SK-N-SH (cell line): Measurements from ENCODE around the gene SENP8. TPM values are rescaled to one million over a fixed set of nuclear protein-coding genes. Genes with fewer than 3 reads are reported as not detected.

Experiments used
- CTCF ChIA-PET: fragments of 300-600, 350-600 bp; formaldehyde crosslinking; extraction: SDS; loops from one replicate; lab custom pipeline; 2021; lab: Yijun Ruan, JAX
- POLR2A ChIA-PET: fragments of 350-600 bp; sonication (Branson Sonifier 250); formaldehyde crosslinking; extraction: SDS; loops from one replicate; lab custom pipeline; 2020; ENCODE audit warnings: antibody characterized with exemption, inconsistent platforms; lab: Yijun Ruan, JAX
- DNase-seq: peaks from one replicate; pipeline ENCODE4 v3.0.0; 2012
- H2AFZ ChIP-seq: fragments of 200-600 bp; sonication (generic); 2 replicates; pipeline ENCODE4 v1.8.1; 2016; ENCODE audit warnings: antibody characterized with exemption, mild to moderate bottlenecking, low read depth
- H3F3A ChIP-seq: fragments of 200-600 bp; sonication (generic); replicated peaks from 2 replicates; pipeline ENCODE3; 2016; ENCODE audit warnings: antibody characterized with exemption, mild to moderate bottlenecking; ENCODE audit not compliant: insufficient read depth
- H3K27ac ChIP-seq, 2 experiments: fragments of 200-500 bp in 1 of 2; fragments of 200-600 bp in 1 of 2; sonication (Bioruptor generic) in 1 of 2; sonication (generic), shearing (Covaris generic) in 1 of 2; 2 replicates each; pipeline versions ENCODE4 v1.5.1 to v1.6.1; 2014 to 2016; ENCODE audit warnings: low read depth in 2 of 2, inconsistent platforms in 1 of 2, low read length in 1 of 2, mild to moderate bottlenecking in 1 of 2, mixed read lengths in 1 of 2
- H3K27me3 ChIP-seq: fragments of 200-600 bp; sonication (generic), shearing (Covaris generic); 2 replicates; pipeline ENCODE4 v1.6.1; 2016; ENCODE audit warnings: mixed run types; ENCODE audit not compliant: insufficient read depth
- H3K36me3 ChIP-seq, 2 experiments: fragments of 200-500 bp in 1 of 2; fragments of 200-600 bp in 1 of 2; sonication (Bioruptor generic) in 1 of 2; sonication (generic) in 1 of 2; replicated peaks in 1 of 2; 2 replicates each; pipeline versions ENCODE3 to v1.5.1; 2014 to 2016; ENCODE audit warnings: low read length in 1 of 2, mild to moderate bottlenecking in 1 of 2; ENCODE audit not compliant: insufficient read depth in 2 of 2, control insufficient read depth in 1 of 2
- H3K4me1 ChIP-seq, 2 experiments: fragments of 200-500 bp in 1 of 2; fragments of 200-600 bp in 1 of 2; sonication (Bioruptor generic) in 1 of 2; sonication (generic), shearing (Covaris generic) in 1 of 2; 2 replicates each; pipeline versions ENCODE4 v1.5.1 to v1.6.1; 2014 to 2016; ENCODE audit warnings: low read depth in 1 of 2, low read length in 1 of 2, mixed run types in 1 of 2; ENCODE audit not compliant: insufficient read depth in 2 of 2, control insufficient read depth in 1 of 2
- H3K4me2 ChIP-seq: fragments of 200-600 bp; sonication (generic), shearing (Covaris generic); 2 replicates; pipeline ENCODE4 v1.6.1; 2017; ENCODE audit warnings: mixed run types
- H3K4me3 ChIP-seq, 2 experiments: fragments of 200-500 bp in 1 of 2; fragments of 200-600 bp in 1 of 2; sonication (Bioruptor generic) in 1 of 2; sonication (generic), shearing (Covaris generic) in 1 of 2; 2 replicates each; pipeline versions ENCODE4 v1.5.1 to v1.8.1; 2014 to 2016; ENCODE audit warnings: low read depth in 2 of 2, inconsistent platforms in 1 of 2, low read length in 1 of 2, mild to moderate bottlenecking in 1 of 2, mixed read lengths in 1 of 2, moderate library complexity in 1 of 2
- H3K79me2 ChIP-seq: fragments of 200-600 bp; sonication (generic); 2 replicates; pipeline ENCODE4 v1.8.1; 2017; ENCODE audit warnings: mild to moderate bottlenecking; ENCODE audit not compliant: insufficient read depth
- H3K9ac ChIP-seq: fragments of 200-600 bp; sonication (generic); 2 replicates; pipeline ENCODE4 v1.6.1; 2017; ENCODE audit warnings: mixed run types
- H3K9me2 ChIP-seq: fragments of 200-600 bp; sonication (generic); 2 replicates; pipeline ENCODE4 v1.6.1; 2017; ENCODE audit warnings: mixed run types
- H3K9me3 ChIP-seq: fragments of 200-600 bp; sonication (generic); 2 replicates; pipeline ENCODE4 v1.6.1; 2017; ENCODE audit warnings: mixed run types, mild to moderate bottlenecking, moderate library complexity
- H4K20me1 ChIP-seq: fragments of 200-600 bp; sonication (generic); 2 replicates; pipeline ENCODE4 v1.6.1; 2017; ENCODE audit warnings: mild to moderate bottlenecking, mixed run types; ENCODE audit not compliant: insufficient read depth
- CHD2 ChIP-seq: fragments of 150-350 bp; IDR thresholded peaks from 2 replicates; pipeline ENCODE4 v1.6.1; 2018; ENCODE audit warnings: low read length; ENCODE audit not compliant: partially characterized antibody
- EP300 ChIP-seq, 2 experiments: IDR thresholded peaks; 2 replicates each; pipeline versions ENCODE4 v1.4.0 to v1.6.1; 2012; ENCODE audit warnings: borderline replicate concordance in 1 of 2, low read depth in 1 of 2, low read length in 1 of 2
- EZH2phosphoT487 ChIP-seq: fragments of 200-600 bp; sonication (generic); IDR thresholded peaks from 2 replicates; pipeline ENCODE4 v1.6.1; 2017; ENCODE audit warnings: low read depth, mixed run types, mild to moderate bottlenecking, antibody characterized with exemption, moderate library complexity, borderline replicate concordance
- FOXJ3 ChIP-seq: sonication (generic); formaldehyde crosslinking; IDR thresholded peaks from 2 replicates; pipeline ENCODE4 v1.5.1; 2020; ENCODE audit warnings: mild to moderate bottlenecking, missing genetic modification reagents
- FOXM1 ChIP-seq: IDR thresholded peaks from 2 replicates; pipeline ENCODE4 v1.4.0; 2012; ENCODE audit warnings: low read depth, mild to moderate bottlenecking
- GABPA ChIP-seq: IDR thresholded peaks from 2 replicates; pipeline ENCODE4 v1.4.0; 2012; ENCODE audit warnings: low read depth, mild to moderate bottlenecking
- GATA2 ChIP-seq: sonication (generic); formaldehyde crosslinking; IDR thresholded peaks from 2 replicates; pipeline ENCODE4 v1.5.0; 2020; ENCODE audit warnings: mild to moderate bottlenecking, missing genetic modification reagents
- JUND ChIP-seq: IDR thresholded peaks from 2 replicates; pipeline ENCODE4 v1.4.0; 2012
- POLR2AphosphoS5 ChIP-seq: IDR thresholded peaks from 2 replicates; pipeline ENCODE4 v1.6.1; 2012; ENCODE audit warnings: low read depth, low read length
- RAD21 ChIP-seq: IDR thresholded peaks from 2 replicates; pipeline ENCODE4 v1.6.1; 2012; ENCODE audit warnings: mild to moderate bottlenecking, low read length
- SIN3A ChIP-seq: IDR thresholded peaks from 2 replicates; pipeline ENCODE4 v1.6.1; 2012; ENCODE audit warnings: low read depth, mild to moderate bottlenecking, low read length, moderate library complexity, borderline replicate concordance
- TAF1 ChIP-seq: IDR thresholded peaks from 2 replicates; pipeline ENCODE4 v1.6.1; 2012; ENCODE audit warnings: low read depth, mild to moderate bottlenecking, low read length, moderate library complexity, borderline replicate concordance
- WGBS: methylation state at CpG from one replicate; pipeline ENCODE4 v1.1.6; 2017; ENCODE audit warnings: low lambda C conversion rate; 5-methylcytosine and 5-hydroxymethylcytosine counted together
- polyA plus RNA-seq, 3 experiments: library from polyadenylated mRNA; depleted of rRNA; stranded (reverse); fragments of >200 nt; gene quantifications; 2 replicates each; pipeline ENCODE4 v1.2.3, GENCODE V29; 2012
- TF ChIP-seq, protein P1 (sequence below): IDR thresholded peaks from 2 replicates; pipeline ENCODE4 v1.4.0; 2012; ENCODE audit warnings: low read depth, borderline replicate concordance
- TF ChIP-seq, protein P2 (sequence below): IDR thresholded peaks from 2 replicates; pipeline ENCODE4 v1.6.1; 2012; ENCODE audit warnings: mild to moderate bottlenecking, low read depth, low read length, moderate library complexity
- TF ChIP-seq, protein P3 (sequence below): IDR thresholded peaks from 2 replicates; pipeline ENCODE4; 2012
- TF ChIP-seq, protein P4 (sequence below): fragments of 150-350 bp; IDR thresholded peaks from 2 replicates; pipeline ENCODE4 v1.6.1; 2016; ENCODE audit warnings: mild to moderate bottlenecking, low read depth, low read length

Gene SENP8
- polyA plus RNA-seq, 1 of the 3 experiments (the other 2 are of a cell fraction) = 1.4 TPM

DNA sequence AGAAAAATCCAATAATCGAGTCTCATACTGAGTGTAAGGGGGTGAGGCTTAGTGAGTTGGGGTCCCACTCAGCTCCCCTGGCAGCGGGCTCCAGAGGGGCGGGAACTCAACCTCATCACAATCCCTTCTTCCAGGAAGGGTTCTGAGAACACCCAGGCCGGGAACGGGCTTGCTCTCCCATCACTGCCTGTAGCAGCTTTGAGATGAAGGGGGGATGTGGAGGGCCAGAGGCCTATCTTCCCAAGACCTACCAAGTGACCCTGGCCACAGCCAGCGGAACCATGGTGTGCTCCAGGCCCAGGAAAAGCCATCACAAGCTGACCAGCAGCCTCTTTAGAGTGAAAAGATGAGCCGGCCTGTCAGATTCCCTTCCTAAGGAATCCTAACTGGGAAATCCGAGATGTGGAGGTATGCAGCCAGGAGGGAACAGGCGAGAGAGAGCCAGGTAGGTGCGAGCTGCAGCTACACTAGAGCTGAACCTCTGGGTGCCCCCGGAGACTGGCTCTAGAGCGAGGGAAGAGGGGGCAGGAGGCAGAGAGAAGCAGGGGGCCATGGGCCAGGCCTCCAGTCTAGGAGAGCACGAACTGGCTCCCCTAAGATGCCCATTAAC lies 60.9 kb downstream of the SENP8 start (continued):
- TF ChIP-seq, protein P1, sequence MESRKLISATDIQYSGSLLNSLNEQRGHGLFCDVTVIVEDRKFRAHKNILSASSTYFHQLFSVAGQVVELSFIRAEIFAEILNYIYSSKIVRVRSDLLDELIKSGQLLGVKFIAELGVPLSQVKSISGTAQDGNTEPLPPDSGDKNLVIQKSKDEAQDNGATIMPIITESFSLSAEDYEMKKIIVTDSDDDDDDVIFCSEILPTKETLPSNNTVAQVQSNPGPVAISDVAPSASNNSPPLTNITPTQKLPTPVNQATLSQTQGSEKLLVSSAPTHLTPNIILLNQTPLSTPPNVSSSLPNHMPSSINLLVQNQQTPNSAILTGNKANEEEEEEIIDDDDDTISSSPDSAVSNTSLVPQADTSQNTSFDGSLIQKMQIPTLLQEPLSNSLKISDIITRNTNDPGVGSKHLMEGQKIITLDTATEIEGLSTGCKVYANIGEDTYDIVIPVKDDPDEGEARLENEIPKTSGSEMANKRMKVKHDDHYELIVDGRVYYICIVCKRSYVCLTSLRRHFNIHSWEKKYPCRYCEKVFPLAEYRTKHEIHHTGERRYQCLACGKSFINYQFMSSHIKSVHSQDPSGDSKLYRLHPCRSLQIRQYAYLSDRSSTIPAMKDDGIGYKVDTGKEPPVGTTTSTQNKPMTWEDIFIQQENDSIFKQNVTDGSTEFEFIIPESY = no peak
- no peak for TF ChIP-seq GATA2 (CRISPR knock-in tag)
- TF ChIP-seq, protein P2, sequence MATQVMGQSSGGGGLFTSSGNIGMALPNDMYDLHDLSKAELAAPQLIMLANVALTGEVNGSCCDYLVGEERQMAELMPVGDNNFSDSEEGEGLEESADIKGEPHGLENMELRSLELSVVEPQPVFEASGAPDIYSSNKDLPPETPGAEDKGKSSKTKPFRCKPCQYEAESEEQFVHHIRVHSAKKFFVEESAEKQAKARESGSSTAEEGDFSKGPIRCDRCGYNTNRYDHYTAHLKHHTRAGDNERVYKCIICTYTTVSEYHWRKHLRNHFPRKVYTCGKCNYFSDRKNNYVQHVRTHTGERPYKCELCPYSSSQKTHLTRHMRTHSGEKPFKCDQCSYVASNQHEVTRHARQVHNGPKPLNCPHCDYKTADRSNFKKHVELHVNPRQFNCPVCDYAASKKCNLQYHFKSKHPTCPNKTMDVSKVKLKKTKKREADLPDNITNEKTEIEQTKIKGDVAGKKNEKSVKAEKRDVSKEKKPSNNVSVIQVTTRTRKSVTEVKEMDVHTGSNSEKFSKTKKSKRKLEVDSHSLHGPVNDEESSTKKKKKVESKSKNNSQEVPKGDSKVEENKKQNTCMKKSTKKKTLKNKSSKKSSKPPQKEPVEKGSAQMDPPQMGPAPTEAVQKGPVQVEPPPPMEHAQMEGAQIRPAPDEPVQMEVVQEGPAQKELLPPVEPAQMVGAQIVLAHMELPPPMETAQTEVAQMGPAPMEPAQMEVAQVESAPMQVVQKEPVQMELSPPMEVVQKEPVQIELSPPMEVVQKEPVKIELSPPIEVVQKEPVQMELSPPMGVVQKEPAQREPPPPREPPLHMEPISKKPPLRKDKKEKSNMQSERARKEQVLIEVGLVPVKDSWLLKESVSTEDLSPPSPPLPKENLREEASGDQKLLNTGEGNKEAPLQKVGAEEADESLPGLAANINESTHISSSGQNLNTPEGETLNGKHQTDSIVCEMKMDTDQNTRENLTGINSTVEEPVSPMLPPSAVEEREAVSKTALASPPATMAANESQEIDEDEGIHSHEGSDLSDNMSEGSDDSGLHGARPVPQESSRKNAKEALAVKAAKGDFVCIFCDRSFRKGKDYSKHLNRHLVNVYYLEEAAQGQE = no peak
- TF ChIP-seq, protein P3, sequence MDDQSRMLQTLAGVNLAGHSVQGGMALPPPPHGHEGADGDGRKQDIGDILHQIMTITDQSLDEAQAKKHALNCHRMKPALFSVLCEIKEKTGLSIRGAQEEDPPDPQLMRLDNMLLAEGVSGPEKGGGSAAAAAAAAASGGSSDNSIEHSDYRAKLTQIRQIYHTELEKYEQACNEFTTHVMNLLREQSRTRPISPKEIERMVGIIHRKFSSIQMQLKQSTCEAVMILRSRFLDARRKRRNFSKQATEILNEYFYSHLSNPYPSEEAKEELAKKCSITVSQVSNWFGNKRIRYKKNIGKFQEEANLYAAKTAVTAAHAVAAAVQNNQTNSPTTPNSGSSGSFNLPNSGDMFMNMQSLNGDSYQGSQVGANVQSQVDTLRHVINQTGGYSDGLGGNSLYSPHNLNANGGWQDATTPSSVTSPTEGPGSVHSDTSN = no peak

DNA sequence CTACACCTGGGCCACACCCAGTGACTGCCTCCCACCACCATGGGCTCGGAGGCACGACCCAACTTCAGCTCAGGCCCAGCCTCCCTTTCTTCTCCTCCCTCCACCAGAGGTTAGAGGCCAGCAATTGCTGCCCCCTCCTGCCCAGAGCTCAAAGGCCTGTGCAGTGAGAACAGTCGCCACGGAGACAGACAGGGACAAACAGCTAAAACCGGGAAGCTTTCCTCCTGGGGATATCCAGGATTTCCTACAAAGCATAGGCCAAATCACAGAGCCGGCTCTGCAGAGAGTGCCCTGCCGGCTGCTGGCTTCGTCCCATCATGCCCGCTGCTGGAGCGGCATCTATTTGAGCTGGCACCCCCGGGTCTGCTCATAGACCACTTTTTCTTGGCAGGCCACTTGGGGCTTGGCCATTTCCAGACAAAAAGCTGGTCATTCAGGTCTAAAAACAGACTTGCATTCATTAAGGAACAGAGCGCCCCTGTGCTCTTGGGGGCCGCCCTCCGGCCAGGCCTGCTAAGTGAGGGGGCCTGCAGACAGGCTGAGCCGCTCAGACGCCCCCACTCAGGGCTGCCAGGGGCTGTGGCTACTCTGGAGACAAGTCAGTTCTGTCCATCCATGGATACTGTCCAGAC lies 61.9 kb downstream of the SENP8 start:
- Histone ChIP-seq H3K4me1 (peaks cover 0 to 12% of the 10 kb centered on the region in 2 experiments; a peak in 1 of 4 replicates), H4K20me1 (no peaks in the 10 kb centered on the region), H3K9me3 (no peaks in the 10 kb centered on the region), H3K4me2 (no peak overlapping the region), H3K9ac (no peak overlapping the region), H3K36me3 (no peaks in the 10 kb centered on the region), H3K27me3 (no peaks in the 10 kb centered on the region), H3K9me2 (no peaks in the 10 kb centered on the region), H2AFZ (no peak overlapping the region), H3K27ac (no peak overlapping the region), H3K79me2 (no peaks in the 10 kb centered on the region), H3F3A (no peaks in the 10 kb centered on the region), H3K4me3 (no peak overlapping the region)
- TF ChIP-seq, protein P4, sequence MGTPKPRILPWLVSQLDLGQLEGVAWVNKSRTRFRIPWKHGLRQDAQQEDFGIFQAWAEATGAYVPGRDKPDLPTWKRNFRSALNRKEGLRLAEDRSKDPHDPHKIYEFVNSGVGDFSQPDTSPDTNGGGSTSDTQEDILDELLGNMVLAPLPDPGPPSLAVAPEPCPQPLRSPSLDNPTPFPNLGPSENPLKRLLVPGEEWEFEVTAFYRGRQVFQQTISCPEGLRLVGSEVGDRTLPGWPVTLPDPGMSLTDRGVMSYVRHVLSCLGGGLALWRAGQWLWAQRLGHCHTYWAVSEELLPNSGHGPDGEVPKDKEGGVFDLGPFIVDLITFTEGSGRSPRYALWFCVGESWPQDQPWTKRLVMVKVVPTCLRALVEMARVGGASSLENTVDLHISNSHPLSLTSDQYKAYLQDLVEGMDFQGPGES = no peak
- TF ChIP-seq JUND = no peak
- TF ChIP-seq RAD21 = no peak
- no peak for TF ChIP-seq POLR2AphosphoS5
- no peak for TF ChIP-seq CHD2
- no peak for TF ChIP-seq FOXM1
- no peak for TF ChIP-seq FOXJ3 (CRISPR knock-in tag)
- TF ChIP-seq, protein P2 = no peak
- TF ChIP-seq EP300 (IDR thresholded peaks at IDR 0.05; ENCODE audit: borderline replicate concordance in 1 of 2, low read depth in 1 of 2, low read length in 1 of 2) = no peak
- no peak for TF ChIP-seq EZH2phosphoT487
- TF ChIP-seq TAF1 = no peak
- no peak for TF ChIP-seq SIN3A
- no peak for TF ChIP-seq GABPA
- CTCF ChIA-PET = interaction anchor here (1.0 to 1.1 kb wide), 3 partner anchors 20 to 382 kb away, joined by 3 to 4 read pairs (median 3); no protein-coding TSS in a partner anchor
- no peak for DNase-seq
- POLR2A ChIA-PET = no interaction called here
- WGBS = 87% methylated on average over 9 of the region's 16 CpGs
